Upper lobe of right lung (tissue), 1 donor: Measurements from ENCODE around the gene FLT3LG. TPM values are rescaled to one million over a fixed set of nuclear protein-coding genes. Genes with fewer than 3 reads are reported as not detected.
A peak's percentile ranks its signal among the peaks of the same experiment; 100 is the strongest.

Experiments
- ATAC-seq: fragments of 200-7000 bp; cut with Tn5 transposase; one replicate; pipeline ENCODE4 v1.9.1; 2020; ENCODE audit warnings: mild to moderate bottlenecking, moderate library complexity
- DNase-seq: peaks from one replicate; pipeline ENCODE4 v3.0.0-alpha.2; 2020
- H3K27ac ChIP-seq: fragments of 200-600 bp; one replicate; pipeline ENCODE4 v1.8.0; 2022
- H3K27me3 ChIP-seq: fragments of 200-600 bp; one replicate; pipeline ENCODE4 v1.8.0; 2022; ENCODE audit warnings: mild to moderate bottlenecking
- H3K36me3 ChIP-seq: fragments of 200-600 bp; one replicate; pipeline ENCODE4 v1.8.0; 2022
- H3K4me1 ChIP-seq: fragments of 200-600 bp; one replicate; pipeline ENCODE4 v1.8.0; 2022
- H3K4me3 ChIP-seq: fragments of 200-600 bp; one replicate; pipeline ENCODE4 v1.8.0; 2022; ENCODE audit warnings: mild to moderate bottlenecking
- H3K9me3 ChIP-seq: fragments of 200-600 bp; one replicate; pipeline ENCODE4 v1.8.0; 2022
- intact Hi-C: fragments of 100-400 bp; cut with DNase I; formaldehyde crosslinking; loops from one replicate; pipeline ENCODE4 v1.11.0; 2022
- total RNA-seq: library from RNA; stranded (reverse); fragmentation: NEBNext Ultra II Directional; extraction: Animal tissue kit (Norgen Biotek cat#: 25700); gene quantifications from one replicate; pipeline ENCODE4 v1.2.1, GENCODE V29; 2021
- TF ChIP-seq, protein P1 (sequence below): fragments of 200-600 bp; IDR thresholded peaks from one replicate; pipeline ENCODE4 v1.8.0; 2022; ENCODE audit warnings: antibody characterized with exemption
- donor health status: DM: no; HTN: yes; CAD: no; lungs with severe emphysema.

FLT3LG gene
- total RNA-seq, 1 donor from 2014 or later: 12.1 TPM

DNA sequence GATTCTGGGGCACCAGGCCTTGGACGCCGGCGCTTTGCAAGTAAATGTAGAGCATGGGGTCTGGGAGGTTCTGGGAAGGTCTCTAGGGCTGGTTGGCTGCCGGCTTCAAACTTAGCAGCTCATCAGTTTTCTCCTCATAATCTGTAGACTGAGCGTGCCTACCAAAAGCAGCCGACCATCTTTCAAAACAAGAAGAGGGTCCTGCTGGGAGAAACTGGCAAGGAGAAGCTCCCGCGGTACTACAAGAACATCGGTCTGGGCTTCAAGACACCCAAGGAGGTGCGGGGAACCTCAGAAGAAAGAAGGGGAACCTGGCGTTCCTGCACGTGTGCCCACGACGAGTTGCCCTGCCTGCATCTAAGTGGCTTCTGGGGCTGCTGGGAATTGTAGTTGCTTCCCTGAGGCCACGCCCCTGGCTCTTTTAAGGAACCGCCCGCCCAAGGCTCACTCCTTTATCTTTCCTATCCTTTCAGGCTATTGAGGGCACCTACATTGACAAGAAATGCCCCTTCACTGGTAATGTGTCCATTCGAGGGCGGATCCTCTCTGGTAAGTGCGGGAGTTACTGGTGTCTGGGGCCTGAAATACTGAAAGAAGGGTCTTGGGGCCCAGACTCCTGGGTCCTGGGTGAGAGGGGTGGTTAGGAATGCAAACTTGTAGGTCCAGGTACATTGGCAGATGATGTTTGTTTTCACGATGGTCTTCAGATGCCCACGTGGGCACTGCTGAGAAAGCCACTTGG lies 23.2 kb downstream of the FLT3LG start:
- Histone ChIP-seq H3K4me1 (peaks cover 38% of the 10 kb centered on the region), H3K36me3 (peaks cover 43% of the 10 kb centered on the region), H3K9me3 (no peaks in the 10 kb centered on the region), H3K27ac (peak overlapping the region; percentile 93), H3K4me3 (peak overlapping the region; percentile 98), H3K27me3 (no peaks in the 10 kb centered on the region)
- ATAC-seq: peak; percentile 53
- TF ChIP-seq, protein P1, sequence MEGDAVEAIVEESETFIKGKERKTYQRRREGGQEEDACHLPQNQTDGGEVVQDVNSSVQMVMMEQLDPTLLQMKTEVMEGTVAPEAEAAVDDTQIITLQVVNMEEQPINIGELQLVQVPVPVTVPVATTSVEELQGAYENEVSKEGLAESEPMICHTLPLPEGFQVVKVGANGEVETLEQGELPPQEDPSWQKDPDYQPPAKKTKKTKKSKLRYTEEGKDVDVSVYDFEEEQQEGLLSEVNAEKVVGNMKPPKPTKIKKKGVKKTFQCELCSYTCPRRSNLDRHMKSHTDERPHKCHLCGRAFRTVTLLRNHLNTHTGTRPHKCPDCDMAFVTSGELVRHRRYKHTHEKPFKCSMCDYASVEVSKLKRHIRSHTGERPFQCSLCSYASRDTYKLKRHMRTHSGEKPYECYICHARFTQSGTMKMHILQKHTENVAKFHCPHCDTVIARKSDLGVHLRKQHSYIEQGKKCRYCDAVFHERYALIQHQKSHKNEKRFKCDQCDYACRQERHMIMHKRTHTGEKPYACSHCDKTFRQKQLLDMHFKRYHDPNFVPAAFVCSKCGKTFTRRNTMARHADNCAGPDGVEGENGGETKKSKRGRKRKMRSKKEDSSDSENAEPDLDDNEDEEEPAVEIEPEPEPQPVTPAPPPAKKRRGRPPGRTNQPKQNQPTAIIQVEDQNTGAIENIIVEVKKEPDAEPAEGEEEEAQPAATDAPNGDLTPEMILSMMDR: no peak
- intact Hi-C loops: no loop called here
- peak; percentile 88 for DNase-seq

DNA sequence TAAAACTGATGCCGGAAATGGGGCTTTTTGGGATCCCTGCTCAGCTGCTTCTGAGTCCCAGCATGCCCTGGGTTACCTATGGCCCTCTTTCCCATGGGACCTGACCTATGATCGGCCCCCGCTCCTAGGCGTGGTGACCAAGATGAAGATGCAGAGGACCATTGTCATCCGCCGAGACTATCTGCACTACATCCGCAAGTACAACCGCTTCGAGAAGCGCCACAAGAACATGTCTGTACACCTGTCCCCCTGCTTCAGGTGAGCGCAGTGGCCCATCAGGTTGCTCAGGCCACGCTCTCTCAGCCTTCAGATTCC lies 23.7 kb downstream of the FLT3LG start:
- Histone ChIP-seq H3K36me3 (peaks cover 38% of the 10 kb centered on the region), H3K9me3 (no peaks in the 10 kb centered on the region), H3K27ac (peak overlapping the region; percentile 93), H3K27me3 (no peaks in the 10 kb centered on the region), H3K4me1 (peaks cover 38% of the 10 kb centered on the region), H3K4me3 (peak overlapping the region; percentile 98)
- DNase-seq (no peak), ATAC-seq (no peak)
- TF ChIP-seq, protein P1: no peak
- intact Hi-C loops: no loop called here

DNA sequence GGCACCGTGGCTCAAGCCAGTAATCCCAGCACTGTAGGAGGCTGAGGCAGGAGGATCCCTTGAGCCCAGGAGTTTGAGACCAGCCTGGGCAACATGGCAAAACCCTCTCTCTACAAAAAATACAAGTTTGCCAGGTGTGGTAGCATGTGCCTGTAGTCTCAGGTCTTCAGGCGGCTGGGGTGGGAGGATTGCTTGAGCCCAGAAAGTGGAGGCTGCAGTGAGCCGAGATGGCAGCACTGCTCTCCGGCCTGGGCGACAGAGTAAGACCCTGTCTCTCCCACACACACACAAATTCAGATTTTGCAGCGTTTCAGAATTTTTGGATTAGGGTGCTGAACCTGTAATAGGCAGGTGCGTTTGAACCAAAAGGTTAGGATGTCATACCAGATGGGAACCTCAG lies 24.5 kb downstream of the FLT3LG start:
- H3K4me1 ChIP-seq: peaks cover 38% of the 10 kb centered on the region

DNA sequence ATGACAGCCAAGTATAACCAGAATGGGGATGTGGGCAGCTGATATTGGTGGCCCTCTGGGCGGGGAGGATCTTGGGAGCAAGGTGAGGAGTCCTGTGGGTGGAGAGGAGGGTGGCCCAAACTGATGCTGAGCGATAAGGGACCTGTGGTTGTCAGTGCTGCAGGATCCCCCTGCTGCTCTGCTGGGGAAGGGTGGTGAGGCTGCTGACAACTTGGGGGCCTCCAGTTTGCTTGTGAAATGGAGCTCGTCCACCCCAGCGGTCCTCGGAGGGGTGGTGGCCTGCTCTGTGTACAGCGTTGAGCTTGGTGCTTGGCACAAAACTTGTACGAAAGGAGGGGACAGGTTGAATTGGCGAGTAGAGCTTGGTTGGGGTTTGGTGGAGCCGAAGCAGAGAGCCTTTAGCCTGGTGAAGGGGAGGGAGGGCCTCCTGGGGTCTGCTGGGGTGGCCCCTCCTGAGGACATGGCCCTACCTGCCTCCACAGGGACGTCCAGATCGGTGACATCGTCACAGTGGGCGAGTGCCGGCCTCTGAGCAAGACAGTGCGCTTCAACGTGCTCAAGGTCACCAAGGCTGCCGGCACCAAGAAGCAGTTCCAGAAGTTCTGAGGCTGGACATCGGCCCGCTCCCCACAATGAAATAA lies 25.1 kb downstream of the FLT3LG start:
- TF ChIP-seq, protein P1: no peak
- peak overlapping the region; percentile 78 for H3K27ac ChIP-seq
- DNase-seq (no peak), ATAC-seq (no peak)
- H3K4me1 ChIP-seq: peaks cover 38% of the 10 kb centered on the region
- H3K27me3 ChIP-seq: no peaks in the 10 kb centered on the region
- intact Hi-C loops: no loop called here
- H3K36me3 ChIP-seq: peaks cover 31% of the 10 kb centered on the region
- H3K9me3 ChIP-seq: no peaks in the 10 kb centered on the region
- peak overlapping the region; percentile 52 for H3K4me3 ChIP-seq

More for the DNA sequence above, 24.5 kb downstream of the FLT3LG start:
- no peaks in the 10 kb centered on the region for H3K9me3 ChIP-seq
- no peak for ATAC-seq
- no peak overlapping the region for H3K27ac ChIP-seq
- DNase-seq: no peak
- intact Hi-C loops: no loop called here
- TF ChIP-seq, protein P1: no peak
- H3K27me3 ChIP-seq: no peaks in the 10 kb centered on the region
- H3K4me3 ChIP-seq: peak overlapping the region; percentile 52
- peaks cover 31% of the 10 kb centered on the region for H3K36me3 ChIP-seq

DNA sequence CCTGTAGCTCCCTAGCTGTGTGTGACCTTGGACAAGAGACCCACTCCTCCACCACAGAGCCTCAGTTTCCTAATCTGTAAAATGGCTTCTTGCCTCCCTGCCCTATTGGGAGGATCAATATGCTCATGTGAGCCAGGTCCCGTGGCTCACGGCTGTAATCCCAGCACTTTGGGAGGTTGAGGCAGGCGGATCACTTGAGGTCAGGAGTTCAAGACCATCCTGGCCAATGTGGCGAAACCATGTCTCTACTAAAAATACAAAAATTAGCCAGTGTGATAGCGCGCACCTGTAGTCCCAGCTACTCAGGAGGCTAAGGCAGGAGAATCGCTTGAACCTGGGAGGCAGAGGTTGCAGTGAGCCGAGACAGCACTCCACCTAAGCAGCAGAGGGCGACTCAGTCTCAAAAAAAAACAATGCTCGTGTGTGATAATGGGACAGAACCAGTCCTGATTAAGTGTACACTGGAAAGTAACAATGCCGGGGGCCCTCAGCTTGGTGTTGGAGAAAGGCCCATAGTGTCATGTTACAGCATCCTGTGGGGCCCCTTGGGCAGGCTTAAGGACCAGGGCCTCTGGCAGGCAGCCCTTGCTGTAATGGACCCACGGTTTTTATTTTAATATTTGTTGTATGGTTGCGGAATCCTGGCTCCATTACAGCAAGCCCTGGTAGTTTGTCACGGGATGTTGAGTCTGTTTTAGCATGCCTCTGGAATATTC lies 29.0 kb downstream of the FLT3LG start:
- H3K4me3 ChIP-seq: no peak overlapping the region
- DNase-seq: no peak
- H3K27me3 ChIP-seq: no peaks in the 10 kb centered on the region
- H3K9me3 ChIP-seq: no peaks in the 10 kb centered on the region
- TF ChIP-seq, protein P1: peak; percentile 61
- no peak overlapping the region for H3K27ac ChIP-seq
- peaks cover 22% of the 10 kb centered on the region for H3K4me1 ChIP-seq
- peak; percentile 57 for ATAC-seq
- intact Hi-C loops: no loop called here
- peaks cover 21% of the 10 kb centered on the region for H3K36me3 ChIP-seq
